Endothelial cell of umbilical vein (primary cell): Measurements from ENCODE around the gene NAV2. TPM values are rescaled to one million over a fixed set of nuclear protein-coding genes. Genes with fewer than 3 reads are reported as not detected.

Experiments
- BruUV-seq: library from RNA; stranded (reverse); fragments of 400-500 nt; replicated peaks from 2 replicates; lab custom pipeline; 2021; lab: Mats Ljungman, UMichigan
- CTCF ChIA-PET: fragments of 300-600, 350-600 bp; sonication (Branson Sonifier 250); formaldehyde crosslinking; loops from one replicate; lab custom pipeline; 2021; ENCODE audit warnings: antibody characterized with exemption, inconsistent platforms; lab: Charles Lee
- POLR2A ChIA-PET: fragments of 300-600, 350-600 bp; sonication (Branson Sonifier 250); formaldehyde crosslinking; loops from one replicate; lab custom pipeline; 2021; ENCODE audit warnings: antibody characterized with exemption, inconsistent platforms; lab: Charles Lee
- DNase-seq: peaks from one replicate; pipeline ENCODE4 v3.0.0-alpha.2; 2011; ENCODE audit warnings: low read depth, low spot score
- FAIRE-seq: peaks from 2 replicates; lab custom pipeline; 2011; peaks lifted over from hg19 to GRCh38; lab: Jason Lieb, UNC
- H2AFZ ChIP-seq: 2 replicates; pipeline ENCODE4 v1.6.0; 2012; ENCODE audit warnings: low read depth, low read length, control low read depth, inconsistent platforms
- H3K27ac ChIP-seq: 2 replicates; pipeline ENCODE4 v1.5.1; 2011; ENCODE audit warnings: low read depth, mild to moderate bottlenecking, control low read depth, low read length, moderate library complexity; ENCODE audit not compliant: insufficient read depth
- H3K27me3 ChIP-seq, 2 experiments: 2 replicates each; pipeline versions ENCODE4 v1.6.0 to v1.6.1; 2011; ENCODE audit warnings: low read length in 2 of 2, mixed read lengths in 1 of 2; ENCODE audit not compliant: control insufficient read depth in 2 of 2, insufficient read depth in 2 of 2
- H3K36me3 ChIP-seq, 2 experiments: 2 replicates in 1 of 2; 3 replicates in 1 of 2; pipeline ENCODE4 v1.5.1; 2011; ENCODE audit warnings: low read length in 2 of 2, mild to moderate bottlenecking in 1 of 2, moderate library complexity in 1 of 2; ENCODE audit not compliant: control insufficient read depth in 2 of 2, insufficient read depth in 2 of 2; ENCODE audit errors: extremely low read depth in 1 of 2
- H3K4me1 ChIP-seq: 3 replicates; pipeline ENCODE4 v1.5.1; 2011; ENCODE audit warnings: mild to moderate bottlenecking, low read length; ENCODE audit not compliant: control insufficient read depth, insufficient read depth; ENCODE audit errors: extremely low read depth
- H3K4me2 ChIP-seq: 2 replicates; pipeline ENCODE4 v1.6.1; 2011; ENCODE audit warnings: low read length, control low read depth, mixed read lengths; ENCODE audit not compliant: insufficient read depth
- H3K4me3 ChIP-seq, 3 experiments: fragments of 200-600 bp in 1 of 3; sonication (generic), shearing (Covaris generic) in 1 of 3; replicated peaks in 1 of 3; 2 replicates each; pipeline ENCODE4 v1.5.1; 2011 to 2016; ENCODE audit warnings: control low read depth in 3 of 3, low read length in 3 of 3, mild to moderate bottlenecking in 2 of 3, inconsistent platforms in 1 of 3, low read depth in 1 of 3, moderate library complexity in 1 of 3; ENCODE audit not compliant: insufficient read depth in 1 of 3
- H3K79me2 ChIP-seq: 2 replicates; pipeline ENCODE4 v1.6.0; 2012; ENCODE audit warnings: low read length, inconsistent platforms; ENCODE audit not compliant: control insufficient read depth, insufficient read depth
- H3K9ac ChIP-seq: replicated peaks from 2 replicates; pipeline ENCODE3; 2011; ENCODE audit warnings: low read length, control low read depth; ENCODE audit not compliant: insufficient read depth; ENCODE audit errors: extremely low read depth
- H3K9me1 ChIP-seq: replicated peaks from 3 replicates; pipeline ENCODE4 v1.6.0; 2011; ENCODE audit warnings: mild to moderate bottlenecking, low read length; ENCODE audit not compliant: control insufficient read depth, insufficient read depth; ENCODE audit errors: extremely low read depth
- H3K9me3 ChIP-seq: replicated peaks from 2 replicates; pipeline ENCODE4 v1.5.1; 2012; ENCODE audit warnings: low read length, inconsistent platforms; ENCODE audit not compliant: control insufficient read depth, insufficient read depth
- H4K20me1 ChIP-seq: replicated peaks from 2 replicates; pipeline ENCODE3; 2011; ENCODE audit warnings: mild to moderate bottlenecking, low read length; ENCODE audit not compliant: control insufficient read depth, insufficient read depth; ENCODE audit errors: extremely low read depth
- CTCF ChIP-seq, 2 donors: IDR thresholded peaks; 1 replicate in 1 of 2; 2 replicates in 1 of 2; pipeline ENCODE4 v1.5.1; 2011; ENCODE audit warnings: low read length in 2 of 2, mild to moderate bottlenecking in 2 of 2, moderate library complexity in 2 of 2, control low read depth in 1 of 2, inconsistent platforms in 1 of 2, low read depth in 1 of 2; ENCODE audit not compliant: insufficient read depth in 1 of 2; ENCODE audit errors: extremely low read depth in 1 of 2
- EZH2 ChIP-seq: IDR thresholded peaks from 2 replicates; pipeline ENCODE4 v1.6.1; 2012; ENCODE audit warnings: borderline replicate concordance, low read depth, mild to moderate bottlenecking, moderate library complexity, low read length, inconsistent platforms; ENCODE audit not compliant: severe bottlenecking
- FOS ChIP-seq: IDR thresholded peaks from 2 replicates; pipeline ENCODE4 v1.6.1; 2011; ENCODE audit warnings: mild to moderate bottlenecking, low read length, moderate library complexity, borderline replicate concordance; ENCODE audit not compliant: insufficient read depth
- GATA2 ChIP-seq: IDR thresholded peaks from 2 replicates; pipeline ENCODE4 v1.7.0; 2011; ENCODE audit warnings: low read depth, mild to moderate bottlenecking, moderate library complexity, mixed read lengths, low read length; ENCODE audit not compliant: insufficient read length, insufficient read depth
- JUN ChIP-seq: IDR thresholded peaks from 2 replicates; pipeline ENCODE4 v1.6.1; 2011; ENCODE audit warnings: borderline replicate concordance, low read depth; ENCODE audit not compliant: insufficient read length, insufficient read depth
- MAX ChIP-seq: IDR thresholded peaks from 2 replicates; pipeline ENCODE4 v1.6.1; 2011; ENCODE audit not compliant: insufficient read depth, insufficient read length
- MYC ChIP-seq: IDR thresholded peaks from one replicate; pipeline ENCODE4 v1.6.1; 2011; ENCODE audit warnings: mild to moderate bottlenecking, low read depth, low read length
- POLR2A ChIP-seq: IDR thresholded peaks from 2 replicates; pipeline ENCODE4 v1.6.1; 2012; ENCODE audit warnings: low read depth, mild to moderate bottlenecking, control low read depth, low read length
- POLR2AphosphoS5 ChIP-seq: IDR thresholded peaks from 2 replicates; pipeline ENCODE4 v1.6.1; 2012; ENCODE audit warnings: low read depth, mild to moderate bottlenecking, control low read depth, low read length, moderate library complexity; ENCODE audit not compliant: insufficient read depth
- dilution Hi-C: fragments of 300-500 bp; cut with MboI; formaldehyde crosslinking; loops from one replicate; pipeline ENCODE4 v1.15.0; 2019; ENCODE audit warnings: low sequenced_read_pairs; ENCODE audit not compliant: extremely low pct_ligation_motif_present
- intact Hi-C: fragments of 100-400 bp; cut with micrococcal nuclease; formaldehyde crosslinking; loops from one replicate; pipeline ENCODE4 v1.10.0; 2022
- polyA plus RNA-seq, 4 experiments: library from polyadenylated mRNA; depleted of rRNA in 3 of 4; stranded (reverse) in 3 of 4; unstranded in 1 of 4; fragments of >200 nt; gene quantifications; 2 replicates each; pipeline versions ENCODE4 v1.2.1 to v1.2.3, GENCODE V29; 2011 to 2012; ENCODE audit warnings: missing spikeins in 1 of 4
- total RNA-seq: library from RNA; stranded (reverse); gene quantifications from 2 replicates; pipeline ENCODE4 v1.2.3, GENCODE V29; 2021

The NAV2 gene
- total and polyA plus RNA-seq, 2 donors (not counting 3 experiments of a cell fraction or from before 2014, with no cell fraction given), result 10.9 to 68.0 TPM

DNA sequence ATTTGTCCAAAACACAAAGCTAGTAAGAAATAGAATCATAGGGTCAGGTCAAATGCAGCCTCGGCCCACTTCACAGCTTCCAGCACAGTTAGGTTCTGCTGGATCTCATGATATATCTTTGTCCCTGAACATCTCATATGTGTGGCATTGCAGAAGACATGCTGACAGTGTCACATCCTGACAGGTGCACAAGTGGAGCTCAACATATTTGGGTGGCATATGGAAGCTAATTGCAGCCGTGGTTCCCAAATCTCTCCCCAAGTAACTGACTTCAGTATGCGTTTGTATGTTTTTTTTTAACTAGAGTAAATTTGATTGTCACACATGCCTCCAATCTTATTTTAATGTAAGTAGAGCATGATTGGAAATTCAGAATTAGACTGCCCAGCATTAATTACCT lies 33.4 kb downstream of the NAV2 start:
- DNase-seq (no peak), FAIRE-seq (no peak)
- no peaks in the 10 kb centered on the region for H4K20me1 ChIP-seq
- intact Hi-C loops, result loop anchor here (10.0 kb wide), 2 partner anchors 401 to 671 kb away; no protein-coding TSS in a partner anchor
- no peaks in the 10 kb centered on the region for H3K27me3 ChIP-seq
- no TSS peak for BruUV-seq
- dilution Hi-C loops, result no loop called here
- no peak overlapping the region for H2AFZ ChIP-seq
- no peaks in the 10 kb centered on the region for H3K9me1 ChIP-seq
- H3K4me3 ChIP-seq, result no peak overlapping the region
- no peaks in the 10 kb centered on the region for H3K4me1 ChIP-seq
- no peak overlapping the region for H3K27ac ChIP-seq
- no peak for TF ChIP-seq CTCF (IDR thresholded peaks at IDR 0.05; ENCODE audit: extremely low read depth in 1 of 2, insufficient read depth in 1 of 2, low read depth in 1 of 2, low read length in 2 of 2)
- no peak for TF ChIP-seq MYC
- no peak for TF ChIP-seq FOS
- no peak for TF ChIP-seq POLR2AphosphoS5
- no peak for TF ChIP-seq POLR2A
- TF ChIP-seq GATA2, result no peak
- TF ChIP-seq JUN, result no peak
- TF ChIP-seq EZH2, result no peak
- no peak for TF ChIP-seq MAX
- no peaks in the 10 kb centered on the region for H3K36me3 ChIP-seq
- ChIA-PET POLR2A (no interaction called here), CTCF (interaction anchor here (1.4 to 1.5 kb wide), 2 partner anchors 157 to 186 kb away, joined by 5 read pairs; no protein-coding TSS in a partner anchor)
- H3K79me2 ChIP-seq, result peaks cover 78% of the 10 kb centered on the region
- no peaks in the 10 kb centered on the region for H3K9me3 ChIP-seq
- H3K9ac ChIP-seq, result no peak overlapping the region
- no peak overlapping the region for H3K4me2 ChIP-seq
